Camera-type eye (tissue), 1 donor: ENCODE data around the gene SPIN2B. TPM values are rescaled to one million over a fixed set of nuclear protein-coding genes. Genes with fewer than 3 reads are reported as not detected.

Source experiments
- total RNA-seq: library from RNA; depleted of rRNA; stranded (reverse); fragments of >200 nt; gene quantifications from one replicate; pipeline ENCODE4 v1.2.3, GENCODE V29; 2014

SPIN2B gene
- 12.0 TPM for total RNA-seq

DNA sequence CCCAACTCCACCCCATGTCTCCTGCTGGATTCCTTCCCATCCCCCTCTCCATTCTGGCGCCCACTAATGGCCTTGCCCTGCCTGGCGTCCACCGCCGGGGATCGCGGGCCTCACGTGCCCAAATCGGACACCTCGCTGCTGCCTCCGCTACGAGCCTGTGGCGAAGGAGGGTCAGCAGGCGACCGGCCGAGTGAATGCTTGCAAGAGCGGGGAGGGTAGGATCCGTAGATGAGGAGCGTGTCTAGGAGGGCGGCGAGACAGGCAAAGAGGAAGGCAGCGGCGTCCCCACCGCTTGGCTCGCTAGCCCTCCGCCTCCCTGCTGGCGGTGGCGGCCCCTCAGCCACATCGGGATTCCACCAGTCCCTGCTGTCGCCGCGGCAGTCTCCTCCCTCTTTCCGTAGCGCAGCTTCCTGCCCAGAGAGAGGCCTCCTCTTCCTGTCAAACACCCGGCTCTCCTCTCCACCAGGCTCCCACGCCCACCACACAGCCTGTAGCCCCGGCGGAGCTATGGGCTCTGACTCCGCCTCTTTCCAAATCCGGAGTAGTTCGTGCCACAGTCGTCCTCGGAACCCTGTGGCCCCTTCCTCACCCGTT, at the start of gene SPIN2B:
Gene SPIN2B, minus strand, starts transcription at position 387 of the 594 bp plus-strand sequence.

DNA sequence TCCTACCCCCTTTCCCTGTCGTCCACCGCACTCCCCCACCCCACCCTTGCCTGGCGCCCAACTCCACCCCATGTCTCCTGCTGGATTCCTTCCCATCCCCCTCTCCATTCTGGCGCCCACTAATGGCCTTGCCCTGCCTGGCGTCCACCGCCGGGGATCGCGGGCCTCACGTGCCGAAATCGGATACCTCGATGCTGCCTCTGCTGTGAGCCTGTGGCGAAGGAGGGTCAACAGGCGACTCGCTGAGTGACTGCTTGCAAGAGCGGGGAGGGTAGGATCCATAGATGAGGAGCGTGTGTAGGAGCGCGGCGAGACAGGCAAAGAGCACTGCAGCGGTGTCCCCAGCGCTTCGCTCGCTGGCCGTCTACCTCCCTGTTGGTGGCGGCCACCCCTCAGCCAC, 15.7 kb upstream of the SPIN2B start, which contains the start of gene SPIN2A:
Gene SPIN2A, minus strand, starts transcription at position 325 of the 400 bp plus-strand sequence. CDS start 800 bp downstream, outside the sequence.

Other genes with a start within 250 kb of the SPIN2B start
- 33.4 TPM for gene SPIN3, start 126.0 kb downstream of the SPIN2B start, total RNA-seq
- 2.0 TPM for gene SPIN2A, start 15.8 kb upstream of the SPIN2B start, total RNA-seq
- gene FAAH2, start 165.2 kb upstream of the SPIN2B start, total RNA-seq = 3.1 TPM